HAP-1 (cell line): ENCODE measurements around the gene COX15.

Experiments
- DNase-seq, 2 experiments: peaks; one replicate each; pipeline ENCODE4 v3.0.0-alpha.2; 2016 to 2020; ENCODE audit warnings: low spot score in 2 of 2
- H3K27me3 ChIP-seq: fragments of 250-450 bp; sonication (Bioruptor Pico); 2 replicates; pipeline ENCODE4 v1.5.1; 2020; ENCODE audit warnings: low read depth, mild to moderate bottlenecking, moderate library complexity
- H3K36me3 ChIP-seq: fragments of 250-450 bp; sonication (Bioruptor Pico); replicated peaks from 2 replicates; pipeline ENCODE4 v1.5.1; 2020; ENCODE audit warnings: mild to moderate bottlenecking
- H3K4me1 ChIP-seq: fragments of 250-450 bp; sonication (Bioruptor Pico); 2 replicates; pipeline ENCODE4 v1.5.1; 2020; ENCODE audit warnings: mild to moderate bottlenecking
- H3K4me3 ChIP-seq: fragments of 250-450 bp; sonication (Bioruptor Pico); 2 replicates; pipeline ENCODE4 v1.5.1; 2020; ENCODE audit warnings: mild to moderate bottlenecking, moderate library complexity
- H3K9me3 ChIP-seq: fragments of 250-450 bp; sonication (Bioruptor Pico); 2 replicates; pipeline ENCODE4 v1.5.1; 2020; ENCODE audit warnings: mild to moderate bottlenecking, moderate library complexity
- in situ Hi-C: fragments of 300-500 bp; cut with MboI; formaldehyde crosslinking; loops from 3 replicates; pipeline ENCODE4 v1.14.3; 2020; ENCODE audit warnings: low sequenced_read_pairs, inconsistent platforms, mixed read lengths

The COX15 gene

GRCh38 chr10:99720387-99720786, 11.5 kb downstream of the COX15 start:
- no peak for DNase-seq
- Histone ChIP-seq H3K36me3 (peaks cover 61% of the 10 kb centered on the region), H3K9me3 (no peaks in the 10 kb centered on the region), H3K27me3 (no peaks in the 10 kb centered on the region), H3K4me1 (no peaks in the 10 kb centered on the region), H3K4me3 (no peak overlapping the region)
- in situ Hi-C loops = no loop called here

- no peaks in the 10 kb centered on the region for H3K9me3 ChIP-seq
- H3K36me3 ChIP-seq = peaks cover 49% of the 10 kb centered on the region
- no peaks in the 10 kb centered on the region for H3K27me3 ChIP-seq
- DNase-seq = no peak
- no peaks in the 10 kb centered on the region for H3K4me1 ChIP-seq
- H3K4me3 ChIP-seq = no peak overlapping the region
- in situ Hi-C loops = no loop called here
Measured at GRCh38 chr10:99714446-99714845, 17.5 kb downstream of the COX15 start.

- Histone ChIP-seq H3K4me3 (no peak overlapping the region), H3K9me3 (no peaks in the 10 kb centered on the region), H3K36me3 (peaks cover 30% of the 10 kb centered on the region), H3K27me3 (no peaks in the 10 kb centered on the region), H3K4me1 (no peaks in the 10 kb centered on the region)
- in situ Hi-C loops = no loop called here
- DNase-seq = peak; percentile 42 to 44
Measured at GRCh38 chr10:99711129-99711719, 20.7 kb downstream of the COX15 start.

GRCh38 chr10:99709480-99710229, 22.3 kb downstream of the COX15 start:
- no peak for DNase-seq
- in situ Hi-C loops = no loop called here

GRCh38 chr10:99708428-99709012, 23.4 kb downstream of the COX15 start:
- in situ Hi-C loops = no loop called here
- H3K4me1 ChIP-seq = no peaks in the 10 kb centered on the region
- H3K27me3 ChIP-seq = no peaks in the 10 kb centered on the region
- no peaks in the 10 kb centered on the region for H3K9me3 ChIP-seq
- no peak overlapping the region for H3K4me3 ChIP-seq
- H3K36me3 ChIP-seq = peaks cover 11% of the 10 kb centered on the region
- no peak for DNase-seq

More at GRCh38 chr10:99709480-99710229, 22.3 kb downstream of the COX15 start:
- no peaks in the 10 kb centered on the region for H3K4me1 ChIP-seq
- no peak overlapping the region for H3K4me3 ChIP-seq
- H3K27me3 ChIP-seq = no peaks in the 10 kb centered on the region
- H3K36me3 ChIP-seq = peaks cover 20% of the 10 kb centered on the region
- H3K9me3 ChIP-seq = no peaks in the 10 kb centered on the region

- in situ Hi-C loops = no loop called here
- H3K9me3 ChIP-seq = no peaks in the 10 kb centered on the region
- no peak for DNase-seq
- H3K4me3 ChIP-seq = no peak overlapping the region
- no peaks in the 10 kb centered on the region for H3K4me1 ChIP-seq
- no peaks in the 10 kb centered on the region for H3K27me3 ChIP-seq
- H3K36me3 ChIP-seq = peaks cover 10% of the 10 kb centered on the region; the same call in 1 of the 2 replicates
Measured at GRCh38 chr10:99700649-99701048, 31.3 kb downstream of the COX15 start.

- H3K9me3 ChIP-seq = no peaks in the 10 kb centered on the region
- H3K36me3 ChIP-seq = peaks cover 10% of the 10 kb centered on the region; the same call in 1 of the 2 replicates
- DNase-seq = peak in 1 of 2 experiments; percentile 11
- H3K4me3 ChIP-seq = no peak overlapping the region
- no peaks in the 10 kb centered on the region for H3K27me3 ChIP-seq
- no peaks in the 10 kb centered on the region for H3K4me1 ChIP-seq
- in situ Hi-C loops = no loop called here
Measured at GRCh38 chr10:99698504-99699080, 33.3 kb downstream of the COX15 start.

GRCh38 chr10:99695761-99696160, 36.2 kb downstream of the COX15 start:
- in situ Hi-C loops = no loop called here
- peaks cover 9% of the 10 kb centered on the region for H3K36me3 ChIP-seq
- H3K4me3 ChIP-seq = no peak overlapping the region
- no peak for DNase-seq
- H3K27me3 ChIP-seq = no peaks in the 10 kb centered on the region
- H3K4me1 ChIP-seq = no peaks in the 10 kb centered on the region
- no peaks in the 10 kb centered on the region for H3K9me3 ChIP-seq

GRCh38 chr10:99693933-99694583, 37.9 kb downstream of the COX15 start:
- Histone ChIP-seq H3K9me3 (no peaks in the 10 kb centered on the region), H3K4me3 (no peak overlapping the region), H3K4me1 (no peaks in the 10 kb centered on the region), H3K36me3 (peaks cover 9% of the 10 kb centered on the region), H3K27me3 (no peaks in the 10 kb centered on the region)
- in situ Hi-C loops = no loop called here
- no peak for DNase-seq

- Histone ChIP-seq H3K27me3 (no peaks in the 10 kb centered on the region), H3K4me3 (no peak overlapping the region), H3K4me1 (no peaks in the 10 kb centered on the region), H3K36me3 (peaks cover 5% of the 10 kb centered on the region), H3K9me3 (no peaks in the 10 kb centered on the region)
- DNase-seq = no peak
- in situ Hi-C loops = no loop called here
Measured at GRCh38 chr10:99689461-99689860, 42.5 kb downstream of the COX15 start.

- Histone ChIP-seq H3K27me3 (no peaks in the 10 kb centered on the region), H3K36me3 (peaks cover 3% of the 10 kb centered on the region; the same call in 1 of the 2 replicates), H3K9me3 (no peaks in the 10 kb centered on the region), H3K4me1 (no peaks in the 10 kb centered on the region), H3K4me3 (no peak overlapping the region)
- no peak for DNase-seq
- in situ Hi-C loops = no loop called here
Measured at GRCh38 chr10:99685597-99685967, 46.3 kb downstream of the COX15 start.

GRCh38 chr10:99682752-99683151, 49.2 kb downstream of the COX15 start:
- no peak for DNase-seq
- Histone ChIP-seq H3K36me3 (peaks cover 9% of the 10 kb centered on the region), H3K4me3 (no peak overlapping the region), H3K9me3 (no peaks in the 10 kb centered on the region), H3K4me1 (no peaks in the 10 kb centered on the region), H3K27me3 (no peaks in the 10 kb centered on the region)
- in situ Hi-C loops = no loop called here
